22Rv1 (cell line): ENCODE measurements around the gene KCNK10.

Experiments
- H3K27ac ChIP-seq: fragments of 450-650 bp; 2 replicates; pipeline ENCODE4 v1.5.1; 2017
- ZFX ChIP-seq: fragments of 450-650 bp; IDR thresholded peaks from 2 replicates; pipeline ENCODE4 v1.6.1; 2017; ENCODE audit warnings: antibody characterized with exemption, borderline replicate concordance
- TF ChIP-seq, protein P1 (sequence below): fragments of 450-650 bp; IDR thresholded peaks from 2 replicates; pipeline ENCODE4 v1.5.1; 2017; ENCODE audit warnings: mild to moderate bottlenecking

The KCNK10 gene

GRCh38 chr14:88352698-88353097 is 29.6 kb upstream of the KCNK10 start:
- no peak overlapping the region for H3K27ac ChIP-seq
- no peak for TF ChIP-seq ZFX
- TF ChIP-seq, protein P1, sequence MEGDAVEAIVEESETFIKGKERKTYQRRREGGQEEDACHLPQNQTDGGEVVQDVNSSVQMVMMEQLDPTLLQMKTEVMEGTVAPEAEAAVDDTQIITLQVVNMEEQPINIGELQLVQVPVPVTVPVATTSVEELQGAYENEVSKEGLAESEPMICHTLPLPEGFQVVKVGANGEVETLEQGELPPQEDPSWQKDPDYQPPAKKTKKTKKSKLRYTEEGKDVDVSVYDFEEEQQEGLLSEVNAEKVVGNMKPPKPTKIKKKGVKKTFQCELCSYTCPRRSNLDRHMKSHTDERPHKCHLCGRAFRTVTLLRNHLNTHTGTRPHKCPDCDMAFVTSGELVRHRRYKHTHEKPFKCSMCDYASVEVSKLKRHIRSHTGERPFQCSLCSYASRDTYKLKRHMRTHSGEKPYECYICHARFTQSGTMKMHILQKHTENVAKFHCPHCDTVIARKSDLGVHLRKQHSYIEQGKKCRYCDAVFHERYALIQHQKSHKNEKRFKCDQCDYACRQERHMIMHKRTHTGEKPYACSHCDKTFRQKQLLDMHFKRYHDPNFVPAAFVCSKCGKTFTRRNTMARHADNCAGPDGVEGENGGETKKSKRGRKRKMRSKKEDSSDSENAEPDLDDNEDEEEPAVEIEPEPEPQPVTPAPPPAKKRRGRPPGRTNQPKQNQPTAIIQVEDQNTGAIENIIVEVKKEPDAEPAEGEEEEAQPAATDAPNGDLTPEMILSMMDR: no peak

GRCh38 chr14:88351966-88352691 is 29.1 kb upstream of the KCNK10 start:
- no peak overlapping the region for H3K27ac ChIP-seq
- TF ChIP-seq, protein P1: no peak
- no peak for TF ChIP-seq ZFX

DNA sequence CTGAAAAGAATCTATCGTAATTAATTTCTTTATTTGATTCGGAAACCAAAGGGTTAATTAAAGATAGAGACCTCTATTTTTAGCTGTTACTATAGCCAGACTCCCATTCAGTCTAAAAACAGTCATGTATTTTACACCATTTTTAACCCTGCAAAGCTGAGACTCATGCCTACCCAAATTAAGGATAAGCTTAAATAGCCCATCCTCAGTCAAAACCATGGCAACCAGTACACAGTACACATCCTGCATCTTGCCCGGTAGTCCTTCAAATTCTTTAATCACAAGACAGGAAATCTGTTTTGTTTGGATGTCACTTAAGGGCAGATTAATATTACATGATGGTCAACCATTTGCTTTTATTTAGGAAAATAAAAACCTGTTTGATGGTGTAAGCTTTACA is 25.5 kb upstream of the KCNK10 start:
- H3K27ac ChIP-seq: no peak overlapping the region
- TF ChIP-seq, protein P1: no peak
- TF ChIP-seq ZFX: no peak

DNA sequence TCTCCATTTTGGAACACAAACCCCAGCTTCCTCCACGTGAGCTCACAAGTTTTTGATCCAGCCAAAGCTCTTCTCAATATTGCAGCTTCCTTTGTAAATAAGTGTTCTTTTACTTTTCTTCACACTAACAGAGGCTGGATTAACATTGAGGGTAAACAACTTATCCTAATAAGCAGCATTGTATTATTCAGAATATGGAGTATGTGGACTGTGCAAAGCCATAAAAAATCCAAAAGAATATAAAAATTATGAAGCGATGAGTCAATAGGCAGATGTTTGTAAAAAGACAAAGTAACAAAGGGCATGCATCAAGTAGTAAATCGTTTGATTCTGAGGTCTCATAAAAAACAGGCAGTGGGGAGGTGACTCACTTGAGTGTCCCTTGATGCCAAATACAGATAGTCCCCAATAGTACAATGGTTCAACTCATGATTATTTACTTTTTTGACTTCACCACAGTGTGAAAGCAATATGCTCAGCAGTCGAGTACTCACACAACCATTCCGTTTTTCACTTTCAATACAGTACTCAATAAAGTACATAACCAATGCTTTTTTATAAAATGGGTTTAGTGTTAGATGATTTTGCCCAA is 23.1 kb upstream of the KCNK10 start:
- H3K27ac ChIP-seq: no peak overlapping the region
- no peak for TF ChIP-seq ZFX
- TF ChIP-seq, protein P1: no peak

- no peak overlapping the region for H3K27ac ChIP-seq
- TF ChIP-seq, protein P1: no peak
- TF ChIP-seq ZFX: no peak
Measured at GRCh38 chr14:88342980-88343379, 19.9 kb upstream of the KCNK10 start.

- no peak overlapping the region for H3K27ac ChIP-seq
Measured at GRCh38 chr14:88340357-88340756, 17.3 kb upstream of the KCNK10 start.

GRCh38 chr14:88333036-88333435 is 10.0 kb upstream of the KCNK10 start:
- no peak overlapping the region for H3K27ac ChIP-seq
- TF ChIP-seq ZFX: no peak
- TF ChIP-seq, protein P1: no peak

More at GRCh38 chr14:88340357-88340756, 17.3 kb upstream of the KCNK10 start:
- TF ChIP-seq, protein P1: no peak
- TF ChIP-seq ZFX: no peak
